Ovary (tissue), 9 donors: Measurements from ENCODE around the gene ARHGAP36. TPM values are rescaled to one million over a fixed set of nuclear protein-coding genes. Genes with fewer than 3 reads are reported as not detected.

ENCODE experiments used
- DNase-seq, 5 donors: peaks; one replicate each; pipeline ENCODE4 v3.0.0-alpha.2; 2019 to 2020
- H3K27ac ChIP-seq, 2 donors: fragments of 200-600 bp; one replicate each; pipeline versions ENCODE4 v1.5.1 to v1.8.0; 2019 to 2022
- H3K27me3 ChIP-seq: fragments of 200-600 bp; one replicate; pipeline ENCODE4 v1.8.0; 2022
- H3K36me3 ChIP-seq: fragments of 200-600 bp; sonication (generic); one replicate; pipeline ENCODE4 v1.5.1; 2019
- H3K4me1 ChIP-seq: one replicate; pipeline ENCODE4 v1.8.1; 2013; ENCODE audit warnings: mild to moderate bottlenecking, moderate library complexity; ENCODE audit not compliant: insufficient read depth
- H3K4me3 ChIP-seq: fragments of 200-600 bp; sonication (generic); one replicate; pipeline ENCODE4 v1.5.1; 2017
- H3K9me3 ChIP-seq, 2 donors: fragments of 200-600 bp in 1 of 2; sonication (generic) in 1 of 2; one replicate each; pipeline versions ENCODE4 v1.5.1 to v1.8.1; 2013 to 2019; ENCODE audit warnings: mild to moderate bottlenecking in 1 of 2, moderate library complexity in 1 of 2
- EP300 ChIP-seq: sonication (generic); formaldehyde crosslinking; IDR thresholded peaks from one replicate; pipeline ENCODE4 v1.6.1; 2017; ENCODE audit warnings: antibody characterized with exemption
- POLR2A ChIP-seq: fragments of 450-650 bp; IDR thresholded peaks from one replicate; pipeline ENCODE4 v1.6.1; 2017; ENCODE audit warnings: antibody characterized with exemption, mild to moderate bottlenecking, moderate library complexity
- WGBS, 3 donors: extraction: QIAGEN DNeasy Blood & Tissue Kit in 1 of 3; methylation state at CpG; one replicate each; pipeline versions ENCODE4 v1.1.5 to v1.1.7; 2013 to 2017; 5-methylcytosine and 5-hydroxymethylcytosine counted together
- intact Hi-C, 4 donors: fragments of 100-400 bp; cut with DNase I; formaldehyde crosslinking; loops; one replicate each; pipeline versions ENCODE4 v1.11.0 to v1.15.1; 2022 to 2023
- polyA plus RNA-seq, 2 donors: library from polyadenylated mRNA; stranded (reverse); fragments of 200-250 nt in 1 of 2; fragments of 350-450 nt in 1 of 2; fragmentation: Illumina TruSeq in 1 of 2; extraction: RNeasy Lipid Tissue Mini Kit (QIAGEN cat#74804) in 1 of 2; gene quantifications; one replicate each; pipeline ENCODE4 v1.2.3, GENCODE V29; 2013 to 2014
- total RNA-seq, 7 donors: library from RNA; depleted of rRNA in 2 of 7; stranded (reverse); fragments of >200 nt in 2 of 7; fragmentation: NEBNext Ultra II Directional in 3 of 7; extraction: Animal tissue kit (Norgen Biotek cat#: 25700) in 3 of 7; gene quantifications; one replicate each; pipeline versions ENCODE4 v1.1.0 to v1.2.4, GENCODE V29; 2016 to 2023
- donor health status: DM: no; HTN: no; CAD: no; lungs with moderate emphysema.
- donor health status: DM: no; HTN: no; CAD: no.
- donor health status: Bipolar disorder and iron deficiency.
- donor health status: DM: yes; HTN: yes; CAD: no.
- donor health status: DM: no; HTN: no; CAD: no.
- donor health status: DM: yes; HTN: yes; CAD: no.

Gene ARHGAP36
- total and polyA plus RNA-seq, 9 donors, result 0.13 TPM; not detected in 8

DNA sequence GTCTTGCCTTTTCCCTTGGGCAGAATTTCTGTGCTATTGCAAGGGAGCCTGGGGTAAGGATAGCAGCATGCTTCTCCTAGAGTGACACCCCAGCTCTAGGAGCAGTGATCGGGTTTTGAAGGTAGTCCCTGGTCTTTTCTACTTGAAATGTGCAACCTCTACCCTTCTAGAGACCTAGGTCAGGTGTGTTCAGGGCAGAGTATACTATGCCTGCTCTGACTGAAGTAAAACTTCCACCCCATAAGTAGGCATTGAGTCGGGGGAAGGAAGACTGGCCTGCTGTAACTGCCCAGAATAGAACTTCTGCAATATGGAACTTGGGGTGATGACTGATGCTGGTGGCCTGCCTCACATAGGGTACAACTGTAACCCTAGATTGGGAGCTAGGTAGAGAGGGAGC is 80.9 kb downstream of the ARHGAP36 start:
- WGBS, 3 donors, result 78 to 91% (median 87%) methylated on average over 2 of the region's 2 CpGs
- H3K27me3 ChIP-seq, result no peaks in the 10 kb centered on the region
- no peaks in the 10 kb centered on the region for H3K9me3 ChIP-seq
- intact Hi-C loops, result no loop called here
- H3K4me1 ChIP-seq, result no peaks in the 10 kb centered on the region
- DNase-seq, result no peak
- H3K27ac ChIP-seq, result no peak overlapping the region
- TF ChIP-seq EP300, result no peak
- no peak for TF ChIP-seq POLR2A
- no peak overlapping the region for H3K4me3 ChIP-seq
- no peaks in the 10 kb centered on the region for H3K36me3 ChIP-seq

Other genes with a start within 250 kb of the ARHGAP36 start
- 10 to 100 TPM in 5 of 7 donors, 1 to 10 TPM in 2; 5.4 to 15.2 (median 13.1) TPM for gene ENOX2, start 155.1 kb upstream of the ARHGAP36 start, total RNA-seq
- 10 to 100 TPM in 1 of 2 donors, 1 to 10 TPM in 1; 5.4 to 17.8 TPM for gene ENOX2, start 155.1 kb upstream of the ARHGAP36 start, polyA plus RNA-seq
- 1 to 10 TPM in 2 of 7 donors, under 1 TPM in 5; 0.23 to 2.4 (median 0.57) TPM for gene IGSF1, start 231.0 kb downstream of the ARHGAP36 start, total RNA-seq
- 1 to 10 TPM in 1 of 2 donors, under 1 TPM in 1; 0.23 to 3.5 TPM for gene IGSF1, start 231.0 kb downstream of the ARHGAP36 start, polyA plus RNA-seq